HT1080 (cell line): ENCODE data around the gene CELF4. TPM values are rescaled to one million over a fixed set of nuclear protein-coding genes. Genes with fewer than 3 reads are reported as not detected.

Experiments
- DNase-seq: peaks from one replicate; pipeline ENCODE4 v3.0.0-alpha.2; 2015; ENCODE audit warnings: low read depth
- total RNA-seq: library from RNA; depleted of rRNA; stranded (reverse); fragments of >200 nt; shearing (Covaris generic); gene quantifications from 2 replicates; pipeline ENCODE4 v1.2.3, GENCODE V29; 2014

CELF4 gene
- total RNA-seq, 1 experiment from 2014 or later, result not detected

- DNase-seq, result no peak
These were observed 18.3 kb downstream of the CELF4 start for GRCh38 chr18:37547196-37547827.

- no peak for DNase-seq
These were observed 18.9 kb downstream of the CELF4 start for GRCh38 chr18:37546651-37547050.

- no peak for DNase-seq
These were observed 19.4 kb downstream of the CELF4 start for GRCh38 chr18:37546272-37546537.

- DNase-seq, result no peak
These were observed 19.9 kb downstream of the CELF4 start for GRCh38 chr18:37545461-37546271.

- no peak for DNase-seq
These were observed 20.9 kb downstream of the CELF4 start for GRCh38 chr18:37544713-37545112.

GRCh38 chr18:37544217-37544616 is 21.4 kb downstream of the CELF4 start:
- DNase-seq, result no peak

- DNase-seq, result no peak
These were observed 22.3 kb downstream of the CELF4 start for GRCh38 chr18:37543321-37543720.

- no peak for DNase-seq
These were observed 24.1 kb downstream of the CELF4 start for GRCh38 chr18:37541517-37541916.

- DNase-seq, result no peak
These were observed 25.0 kb downstream of the CELF4 start for GRCh38 chr18:37540424-37541138.

GRCh38 chr18:37539236-37539635 is 26.4 kb downstream of the CELF4 start:
- DNase-seq, result no peak

- DNase-seq, result no peak
These were observed 26.9 kb downstream of the CELF4 start for GRCh38 chr18:37538526-37539205.

GRCh38 chr18:37537868-37538525 is 27.6 kb downstream of the CELF4 start:
- peak; percentile 62 for DNase-seq

- no peak for DNase-seq
These were observed 28.9 kb downstream of the CELF4 start for GRCh38 chr18:37536656-37537055.

- no peak for DNase-seq
These were observed 29.6 kb downstream of the CELF4 start for GRCh38 chr18:37535968-37536367.

GRCh38 chr18:37534627-37535026 is 31.0 kb downstream of the CELF4 start:
- DNase-seq, result no peak

- DNase-seq, result no peak
These were observed 31.7 kb downstream of the CELF4 start for GRCh38 chr18:37533647-37534584.

GRCh38 chr18:37532917-37533316 is 32.7 kb downstream of the CELF4 start:
- DNase-seq, result no peak

- no peak for DNase-seq
These were observed 35.7 kb downstream of the CELF4 start for GRCh38 chr18:37529863-37530262.

GRCh38 chr18:37529296-37529695 is 36.3 kb downstream of the CELF4 start:
- DNase-seq, result no peak

- no peak for DNase-seq
These were observed 38.2 kb downstream of the CELF4 start for GRCh38 chr18:37527395-37527794.
